Loucy (cell line): ENCODE measurements around the gene FAR1.

Experiments used
- H2AFZ ChIP-seq: fragments of 200-600 bp; sonication (generic); 2 replicates; pipeline ENCODE4 v1.6.0; 2016; ENCODE audit warnings: antibody characterized with exemption, mild to moderate bottlenecking, low read length, moderate library complexity
- H3F3A ChIP-seq: fragments of 200-600 bp; 2 replicates; pipeline ENCODE4 v1.6.0; 2016; ENCODE audit warnings: antibody characterized with exemption, low read depth, mild to moderate bottlenecking
- H3K27me3 ChIP-seq: fragments of 200-600 bp; sonication (generic); 2 replicates; pipeline ENCODE4 v1.6.1; 2014; ENCODE audit warnings: low read length, mild to moderate bottlenecking; ENCODE audit not compliant: insufficient read depth, poor library complexity, severe bottlenecking
- H3K36me3 ChIP-seq: fragments of 200-600 bp; sonication (generic); 2 replicates; pipeline ENCODE4 v1.6.1; 2016; ENCODE audit warnings: low read length; ENCODE audit not compliant: insufficient read depth
- H3K4me1 ChIP-seq: fragments of 200-600 bp; sonication (generic); 2 replicates; pipeline ENCODE4 v1.5.1; 2014; ENCODE audit warnings: low read length, mild to moderate bottlenecking; ENCODE audit not compliant: insufficient read depth, poor library complexity, severe bottlenecking
- H3K4me2 ChIP-seq: fragments of 200-600 bp; sonication (generic); 2 replicates; pipeline ENCODE4 v1.6.0; 2014; ENCODE audit warnings: antibody characterized with exemption, low read length, low read depth, mild to moderate bottlenecking; ENCODE audit not compliant: poor library complexity, severe bottlenecking
- H3K4me3 ChIP-seq: fragments of 200-600 bp; sonication (generic); 2 replicates; pipeline ENCODE4 v1.5.1; 2014; ENCODE audit warnings: low read length, mild to moderate bottlenecking, mixed read lengths; ENCODE audit not compliant: poor library complexity, severe bottlenecking
- H3K79me2 ChIP-seq: fragments of 200-600 bp; sonication (generic); 2 replicates; pipeline ENCODE4 v1.6.1; 2014; ENCODE audit warnings: low read length; ENCODE audit not compliant: insufficient read depth
- H3K9ac ChIP-seq: fragments of 200-600 bp; sonication (generic); 2 replicates; pipeline ENCODE4 v1.6.0; 2014; ENCODE audit warnings: mild to moderate bottlenecking, low read depth, low read length, moderate library complexity; ENCODE audit not compliant: poor library complexity, severe bottlenecking
- H3K9me2 ChIP-seq: fragments of 200-600 bp; sonication (generic); replicated peaks from 2 replicates; pipeline ENCODE4 v1.6.1; 2016; ENCODE audit warnings: low read depth, low read length, mixed read lengths
- H3K9me3 ChIP-seq: fragments of 200-600 bp; sonication (generic); 2 replicates; pipeline ENCODE4 v1.6.1; 2014; ENCODE audit warnings: mild to moderate bottlenecking, antibody characterized with exemption, low read length, low read depth; ENCODE audit not compliant: insufficient read depth
- H4K20me1 ChIP-seq: fragments of 200-600 bp; sonication (generic); 2 replicates; pipeline ENCODE4 v1.6.0; 2014; ENCODE audit warnings: antibody characterized with exemption, low read length, mild to moderate bottlenecking; ENCODE audit not compliant: insufficient read depth, poor library complexity, severe bottlenecking
- EZH2phosphoT487 ChIP-seq: fragments of 200-600 bp; IDR thresholded peaks from 2 replicates; pipeline ENCODE4 v1.6.1; 2018; ENCODE audit warnings: antibody characterized with exemption, mild to moderate bottlenecking, moderate library complexity, borderline replicate concordance
- TF ChIP-seq, protein P1 (sequence below): fragments of 200-600 bp; sonication (generic); conservative IDR thresholded peaks from 2 replicates; pipeline ENCODE4 v1.5.1; 2014; ENCODE audit warnings: mild to moderate bottlenecking, antibody characterized with exemption, low read length

The FAR1 gene

DNA sequence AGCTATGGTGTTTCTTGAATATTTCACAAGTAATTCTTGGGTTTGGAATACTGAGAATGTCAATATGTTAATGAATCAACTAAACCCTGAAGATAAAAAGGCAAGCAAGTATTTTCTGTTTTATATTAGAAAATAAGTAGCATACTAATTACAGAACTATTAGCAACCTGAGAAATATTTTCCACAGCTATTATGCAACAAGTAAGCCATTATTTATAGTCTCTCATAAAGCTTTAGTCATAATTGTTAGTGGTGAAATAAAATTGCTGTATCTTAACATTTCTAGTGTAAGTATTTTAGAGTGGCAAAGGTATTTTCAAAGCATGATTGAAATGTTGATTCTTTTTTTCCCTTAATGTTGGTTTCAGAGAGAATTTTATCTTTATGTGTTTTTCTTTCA is 53.3 kb downstream of the FAR1 start:
- Histone ChIP-seq H3K9me2 (no peaks in the 10 kb centered on the region), H2AFZ (no peak overlapping the region), H3K4me1 (peaks cover 3% of the 10 kb centered on the region), H3K9ac (no peak overlapping the region), H4K20me1 (no peaks in the 10 kb centered on the region), H3F3A (no peaks in the 10 kb centered on the region), H3K4me3 (no peak overlapping the region), H3K36me3 (peaks cover 38% of the 10 kb centered on the region; the same call in 1 of the 2 replicates), H3K79me2 (no peaks in the 10 kb centered on the region), H3K9me3 (no peaks in the 10 kb centered on the region), H3K27me3 (no peaks in the 10 kb centered on the region), H3K4me2 (no peak overlapping the region)
- TF ChIP-seq EZH2phosphoT487, result no peak
- TF ChIP-seq, protein P1, sequence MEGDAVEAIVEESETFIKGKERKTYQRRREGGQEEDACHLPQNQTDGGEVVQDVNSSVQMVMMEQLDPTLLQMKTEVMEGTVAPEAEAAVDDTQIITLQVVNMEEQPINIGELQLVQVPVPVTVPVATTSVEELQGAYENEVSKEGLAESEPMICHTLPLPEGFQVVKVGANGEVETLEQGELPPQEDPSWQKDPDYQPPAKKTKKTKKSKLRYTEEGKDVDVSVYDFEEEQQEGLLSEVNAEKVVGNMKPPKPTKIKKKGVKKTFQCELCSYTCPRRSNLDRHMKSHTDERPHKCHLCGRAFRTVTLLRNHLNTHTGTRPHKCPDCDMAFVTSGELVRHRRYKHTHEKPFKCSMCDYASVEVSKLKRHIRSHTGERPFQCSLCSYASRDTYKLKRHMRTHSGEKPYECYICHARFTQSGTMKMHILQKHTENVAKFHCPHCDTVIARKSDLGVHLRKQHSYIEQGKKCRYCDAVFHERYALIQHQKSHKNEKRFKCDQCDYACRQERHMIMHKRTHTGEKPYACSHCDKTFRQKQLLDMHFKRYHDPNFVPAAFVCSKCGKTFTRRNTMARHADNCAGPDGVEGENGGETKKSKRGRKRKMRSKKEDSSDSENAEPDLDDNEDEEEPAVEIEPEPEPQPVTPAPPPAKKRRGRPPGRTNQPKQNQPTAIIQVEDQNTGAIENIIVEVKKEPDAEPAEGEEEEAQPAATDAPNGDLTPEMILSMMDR, result no peak

- Histone ChIP-seq H2AFZ (no peak overlapping the region), H3K9ac (no peak overlapping the region), H3K9me2 (no peaks in the 10 kb centered on the region), H3F3A (no peaks in the 10 kb centered on the region), H3K4me1 (no peaks in the 10 kb centered on the region), H4K20me1 (no peaks in the 10 kb centered on the region), H3K36me3 (peaks cover 53% of the 10 kb centered on the region; the same call in 1 of the 2 replicates), H3K4me3 (no peak overlapping the region), H3K79me2 (no peaks in the 10 kb centered on the region), H3K27me3 (no peaks in the 10 kb centered on the region), H3K4me2 (no peak overlapping the region), H3K9me3 (no peaks in the 10 kb centered on the region)
- TF ChIP-seq, protein P1, result no peak
- TF ChIP-seq EZH2phosphoT487, result no peak
These were observed 58.0 kb downstream of the FAR1 start for GRCh38 chr11:13726456-13726855.

DNA sequence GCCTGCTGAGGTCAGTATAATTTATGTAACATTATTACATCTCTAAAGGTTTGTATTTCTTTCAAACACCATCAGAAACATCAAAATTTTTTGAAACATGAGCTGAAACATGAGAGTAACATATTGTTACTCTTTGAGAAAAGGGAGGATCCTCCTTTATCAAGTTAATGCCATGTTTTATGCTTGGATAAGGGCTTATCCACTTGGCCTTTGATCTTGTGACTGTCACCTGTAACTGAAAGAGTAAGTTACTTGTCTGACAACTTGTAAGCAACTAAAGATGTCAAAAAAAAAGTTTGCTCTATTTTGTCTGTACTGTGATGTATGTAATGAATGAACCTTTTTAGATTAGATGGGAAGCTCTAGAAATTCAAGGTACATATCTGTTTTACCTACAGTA is 59.6 kb downstream of the FAR1 start:
- Histone ChIP-seq H3K4me3 (no peak overlapping the region), H3K9me2 (no peaks in the 10 kb centered on the region), H3K27me3 (no peaks in the 10 kb centered on the region), H3K4me2 (no peak overlapping the region), H4K20me1 (no peaks in the 10 kb centered on the region), H3K79me2 (no peaks in the 10 kb centered on the region), H3K9ac (no peak overlapping the region), H3K9me3 (no peaks in the 10 kb centered on the region), H3F3A (no peaks in the 10 kb centered on the region), H3K4me1 (no peaks in the 10 kb centered on the region), H3K36me3 (peaks cover 48% of the 10 kb centered on the region; the same call in 1 of the 2 replicates), H2AFZ (no peak overlapping the region)
- TF ChIP-seq EZH2phosphoT487, result no peak
- TF ChIP-seq, protein P1, result no peak
